ENCODE results near the gene PDE7B. TPM values are rescaled to one million over a fixed set of nuclear protein-coding genes. Genes with fewer than 3 reads are reported as not detected.
"Not testable (repeated sequence)": the region's sequence is repeated elsewhere in the genome, so short reads cannot be mapped to it uniquely, and the experiment has no call there.

Gene PDE7B
- polyA plus RNA-seq, 1 donor (not counting 4 experiments of a cell fraction or from before 2014, with no cell fraction given): 0.01 TPM

DNA sequence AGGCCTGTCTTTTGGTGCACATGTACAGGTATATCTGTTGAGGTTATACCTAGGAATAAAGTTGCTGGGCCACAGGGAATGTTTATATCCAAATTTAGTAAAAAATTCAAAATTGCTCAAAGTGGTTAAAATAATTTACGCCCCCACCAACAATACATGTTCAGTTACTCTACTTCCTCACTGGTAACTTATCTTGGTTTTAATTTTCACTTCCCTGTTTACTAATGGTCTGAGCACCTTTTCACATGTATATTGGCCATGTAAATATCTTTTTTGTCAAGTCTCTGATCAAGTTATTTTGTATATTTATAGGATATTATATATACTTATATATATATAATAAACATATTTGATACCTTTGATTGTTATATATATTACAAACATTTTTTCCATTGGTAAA, 9.7 kb downstream of the PDE7B start:
- H3K27me3 ChIP-seq (ENCODE audit: control insufficient read depth, extremely low read depth, insufficient read depth, low read length): no peaks in the 10 kb centered on the region
- H3K9me1 ChIP-seq (ENCODE audit: control insufficient read depth, extremely low read depth, insufficient read depth, low read length): no peaks in the 10 kb centered on the region
- no peak for DNase-seq (ENCODE audit: low read depth, low spot score)
- H3K36me3 ChIP-seq (ENCODE audit: control insufficient read depth in 2 of 2, extremely low read depth in 1 of 2, insufficient read depth in 2 of 2, low read length in 2 of 2): no peaks in the 10 kb centered on the region
- H3K79me2 ChIP-seq (ENCODE audit: control insufficient read depth, insufficient read depth, low read length): no peaks in the 10 kb centered on the region
- dilution Hi-C loops (cut with MboI; ENCODE audit: extremely low pct_ligation_motif_present, low sequenced_read_pairs): no loop called here
- H2AFZ ChIP-seq (ENCODE audit: control insufficient read depth, low read length): no peak overlapping the region
- H3K9me3 ChIP-seq (ENCODE audit: control insufficient read depth, low read depth, low read length): no peaks in the 10 kb centered on the region
- TF ChIP-seq EZH2 (IDR thresholded peaks at IDR 0.05; ENCODE audit: low read length): no peak
- no peak for TF ChIP-seq CTCF (optimal IDR thresholded peaks at IDR 0.05 in 1 of 3, IDR thresholded peaks at IDR 0.05 in 1 of 3, conservative IDR thresholded peaks at IDR 0.05 in 1 of 3; ENCODE audit: extremely low read depth in 1 of 3, insufficient read depth in 2 of 3, low read length in 3 of 3)
- no peaks in the 10 kb centered on the region for H4K20me1 ChIP-seq (ENCODE audit: control insufficient read depth, extremely low read depth, insufficient read depth, low read length)
- FAIRE-seq: no peak
- H3K4me3 ChIP-seq (ENCODE audit: control insufficient read depth in 2 of 3, extremely low read depth in 1 of 3, insufficient read depth in 2 of 3, low read depth in 1 of 3, low read length in 3 of 3): no peak overlapping the region
- H3K27ac ChIP-seq (ENCODE audit: control insufficient read depth, insufficient read depth, low read length): no peak overlapping the region
- H3K4me2 ChIP-seq (ENCODE audit: control insufficient read depth, extremely low read depth, insufficient read depth, low read depth, low read length): no peak overlapping the region
- H3K9ac ChIP-seq (ENCODE audit: control insufficient read depth, extremely low read depth, insufficient read depth, low read length): no peak overlapping the region
- H3K4me1 ChIP-seq (ENCODE audit: control insufficient read depth, extremely low read depth, insufficient read depth, low read length): no peaks in the 10 kb centered on the region

DNA sequence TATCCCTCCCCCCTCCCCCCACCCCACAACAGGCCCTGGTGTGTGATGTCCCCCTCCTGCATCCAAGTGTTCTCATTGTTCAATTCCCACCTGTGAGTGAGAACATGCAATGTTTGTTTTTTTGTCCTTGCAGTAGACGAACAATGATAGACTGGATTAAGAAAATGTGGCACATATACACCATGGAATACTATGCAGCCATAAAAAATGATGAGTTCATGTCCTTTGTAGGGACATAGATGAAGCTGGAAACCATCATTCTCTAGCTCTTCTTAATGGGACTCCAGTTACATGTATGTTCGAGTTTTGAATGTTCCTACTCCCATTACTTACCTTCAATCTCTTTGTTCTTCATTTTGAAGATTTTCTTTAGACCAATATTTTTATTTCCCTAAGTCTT, 13.4 kb downstream of the PDE7B start:
- DNase-seq (ENCODE audit: low read depth, low spot score); dilution Hi-C loops (cut with MboI; ENCODE audit: extremely low pct_ligation_motif_present, low sequenced_read_pairs); H3K4me2 ChIP-seq (ENCODE audit: control insufficient read depth, extremely low read depth, insufficient read depth, low read depth, low read length); H3K27me3 ChIP-seq (ENCODE audit: control insufficient read depth, extremely low read depth, insufficient read depth, low read length); H3K79me2 ChIP-seq (ENCODE audit: control insufficient read depth, insufficient read depth, low read length); FAIRE-seq; H3K4me1 ChIP-seq (ENCODE audit: control insufficient read depth, extremely low read depth, insufficient read depth, low read length); H4K20me1 ChIP-seq (ENCODE audit: control insufficient read depth, extremely low read depth, insufficient read depth, low read length); H3K9ac ChIP-seq (ENCODE audit: control insufficient read depth, extremely low read depth, insufficient read depth, low read length); H3K9me3 ChIP-seq (ENCODE audit: control insufficient read depth, low read depth, low read length); H3K27ac ChIP-seq (ENCODE audit: control insufficient read depth, insufficient read depth, low read length); H3K36me3 ChIP-seq (ENCODE audit: control insufficient read depth in 2 of 2, extremely low read depth in 1 of 2, insufficient read depth in 2 of 2, low read length in 2 of 2); H3K9me1 ChIP-seq (ENCODE audit: control insufficient read depth, extremely low read depth, insufficient read depth, low read length); H2AFZ ChIP-seq (ENCODE audit: control insufficient read depth, low read length); H3K4me3 ChIP-seq (ENCODE audit: control insufficient read depth in 2 of 3, extremely low read depth in 1 of 3, insufficient read depth in 2 of 3, low read depth in 1 of 3, low read length in 3 of 3): not testable (repeated sequence)

- Histone ChIP-seq H3K36me3 (ENCODE audit: control insufficient read depth in 2 of 2, extremely low read depth in 1 of 2, insufficient read depth in 2 of 2, low read length in 2 of 2) (no peaks in the 10 kb centered on the region), H4K20me1 (ENCODE audit: control insufficient read depth, extremely low read depth, insufficient read depth, low read length) (no peaks in the 10 kb centered on the region), H3K9me3 (ENCODE audit: control insufficient read depth, low read depth, low read length) (no peaks in the 10 kb centered on the region), H3K9me1 (ENCODE audit: control insufficient read depth, extremely low read depth, insufficient read depth, low read length) (no peaks in the 10 kb centered on the region), H3K4me3 (ENCODE audit: control insufficient read depth in 2 of 3, extremely low read depth in 1 of 3, insufficient read depth in 2 of 3, low read depth in 1 of 3, low read length in 3 of 3) (no peak overlapping the region), H3K27me3 (ENCODE audit: control insufficient read depth, extremely low read depth, insufficient read depth, low read length) (no peaks in the 10 kb centered on the region), H2AFZ (ENCODE audit: control insufficient read depth, low read length) (no peak overlapping the region), H3K4me1 (ENCODE audit: control insufficient read depth, extremely low read depth, insufficient read depth, low read length) (no peaks in the 10 kb centered on the region), H3K4me2 (ENCODE audit: control insufficient read depth, extremely low read depth, insufficient read depth, low read depth, low read length) (no peak overlapping the region), H3K79me2 (ENCODE audit: control insufficient read depth, insufficient read depth, low read length) (no peaks in the 10 kb centered on the region), H3K27ac (ENCODE audit: control insufficient read depth, insufficient read depth, low read length) (no peak overlapping the region), H3K9ac (ENCODE audit: control insufficient read depth, extremely low read depth, insufficient read depth, low read length) (no peak overlapping the region)
- DNase-seq (ENCODE audit: low read depth, low spot score) (no peak), FAIRE-seq (no peak)
- dilution Hi-C loops (cut with MboI; ENCODE audit: extremely low pct_ligation_motif_present, low sequenced_read_pairs): no loop called here
- TF ChIP-seq EZH2 (IDR thresholded peaks at IDR 0.05; ENCODE audit: low read length) (no peak), CTCF (optimal IDR thresholded peaks at IDR 0.05 in 1 of 3, IDR thresholded peaks at IDR 0.05 in 1 of 3, conservative IDR thresholded peaks at IDR 0.05 in 1 of 3; ENCODE audit: extremely low read depth in 1 of 3, insufficient read depth in 2 of 3, low read length in 3 of 3) (no peak)
These were observed 15.1 kb downstream of the PDE7B start for GRCh38 chr6:135866445-135867123.
